NCI-H2029 (cell line): ENCODE data around the gene VSIG10L2.
"Not testable (repeated sequence)": the region's sequence is repeated elsewhere in the genome, so short reads cannot be mapped to it uniquely, and the experiment has no call there.

Source experiments
- DNase-seq: peaks from one replicate; lab custom pipeline; 2025; lab: John Stamatoyannopoulos, UW

VSIG10L2 gene

GRCh38 chr11:125945797-125946520 is at the start of gene VSIG10L2:
TSS of gene VSIG10L2 (plus strand) at chr11:125946044. CDS start at chr11:125946056, 12 bp downstream.
- no peak for DNase-seq

GRCh38 chr11:125901872-125902271 is 44.0 kb upstream of the VSIG10L2 start:
- no peak for DNase-seq

GRCh38 chr11:125902277-125902926 is 43.4 kb upstream of the VSIG10L2 start:
- no peak for DNase-seq

- DNase-seq: peak; percentile 94
Measured at GRCh38 chr11:125902927-125903710, 42.7 kb upstream of the VSIG10L2 start, which contains the start of gene PUS3. TSS of gene PUS3 (minus strand) at chr11:125903206. CDS start at chr11:125896284, 6,922 bp downstream.

- DNase-seq: no peak
Measured at GRCh38 chr11:125903711-125904659, 41.9 kb upstream of the VSIG10L2 start, which contains the start of gene DDX25. TSS of gene DDX25 (plus strand) at chr11:125904508. CDS start at chr11:125904518, 10 bp downstream.

- no peak for DNase-seq
Measured at GRCh38 chr11:125904678-125905077, 41.2 kb upstream of the VSIG10L2 start.

DNA sequence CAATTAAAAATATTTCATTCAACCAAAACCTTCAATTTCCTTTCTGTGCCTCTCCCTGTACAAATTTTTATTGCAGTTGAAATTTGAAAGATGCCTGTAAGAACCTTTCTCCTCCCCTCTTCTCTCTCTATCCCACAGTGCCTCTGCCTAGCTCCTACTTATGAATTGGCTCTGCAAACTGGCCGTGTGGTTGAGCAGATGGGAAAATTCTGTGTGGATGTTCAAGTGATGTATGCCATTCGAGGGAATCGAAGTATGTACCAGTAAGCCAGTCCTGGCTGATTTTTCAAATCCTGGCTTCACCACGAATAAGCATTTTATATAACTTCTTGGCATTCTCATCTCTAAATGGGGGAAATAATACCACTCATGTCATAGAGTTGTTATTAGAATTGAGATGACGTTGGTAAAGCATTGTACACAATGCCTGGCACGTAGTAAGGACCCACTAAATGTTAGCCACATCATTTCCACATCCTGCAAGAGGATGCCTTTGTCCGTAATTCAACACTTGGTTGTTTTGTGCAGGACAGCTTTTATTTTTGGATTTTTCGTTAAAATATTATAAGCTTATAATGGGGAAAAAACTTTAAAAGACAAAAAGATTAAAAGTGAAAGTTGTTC is 35.5 kb upstream of the VSIG10L2 start:
- DNase-seq: peak; percentile 22

- not testable (repeated sequence) for DNase-seq
Measured at GRCh38 chr11:125914601-125915000, 31.2 kb upstream of the VSIG10L2 start.

DNA sequence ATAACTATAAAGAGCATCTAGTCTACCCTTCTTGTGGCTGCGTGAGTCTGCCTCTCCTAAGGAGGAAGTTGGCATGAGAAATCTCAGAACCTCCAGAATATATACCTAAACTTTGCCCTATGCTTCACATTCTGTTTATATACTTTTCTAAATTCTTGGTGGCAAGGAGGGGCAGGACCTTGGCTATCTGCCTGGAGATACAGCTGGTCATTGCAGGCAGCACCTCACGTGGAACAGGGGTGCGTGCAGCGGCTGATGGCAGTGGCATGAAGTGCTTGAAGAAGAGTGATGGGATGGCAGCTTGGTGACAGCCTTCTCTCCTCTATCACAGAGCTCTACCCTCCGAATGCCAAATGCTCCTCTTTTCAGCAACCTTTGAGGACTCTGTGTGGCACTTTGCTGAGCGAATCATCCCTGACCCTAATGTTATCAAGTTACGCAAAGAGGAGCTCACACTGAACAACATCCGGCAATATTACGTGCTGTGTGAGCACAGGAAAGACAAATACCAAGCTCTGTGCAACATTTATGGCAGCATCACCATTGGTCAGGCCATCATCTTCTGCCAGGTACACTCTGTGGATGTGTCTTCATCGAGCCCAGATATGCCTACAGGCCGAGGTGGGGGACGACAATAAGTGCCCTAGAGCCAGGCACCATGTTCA is 29.0 kb upstream of the VSIG10L2 start:
- DNase-seq: peak; percentile 59

- no peak for DNase-seq
Measured at GRCh38 chr11:125918140-125918840, 27.6 kb upstream of the VSIG10L2 start.

DNA sequence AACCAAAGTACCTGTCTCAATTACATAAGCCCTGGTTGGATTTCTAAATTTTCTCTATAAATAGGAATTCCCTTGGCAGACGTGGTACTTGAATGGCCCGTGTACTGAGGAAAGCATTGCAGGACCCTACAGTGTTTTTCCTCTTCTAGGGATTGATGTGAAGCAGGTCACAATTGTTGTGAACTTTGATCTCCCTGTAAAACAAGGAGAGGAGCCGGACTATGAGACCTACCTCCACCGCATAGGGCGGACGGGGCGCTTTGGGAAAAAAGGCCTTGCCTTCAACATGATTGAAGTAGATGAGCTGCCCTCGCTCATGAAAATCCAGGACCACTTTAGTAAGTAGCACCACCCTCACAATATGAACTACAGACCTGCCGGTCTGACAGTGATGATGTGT is 24.8 kb upstream of the VSIG10L2 start:
- no peak for DNase-seq

DNA sequence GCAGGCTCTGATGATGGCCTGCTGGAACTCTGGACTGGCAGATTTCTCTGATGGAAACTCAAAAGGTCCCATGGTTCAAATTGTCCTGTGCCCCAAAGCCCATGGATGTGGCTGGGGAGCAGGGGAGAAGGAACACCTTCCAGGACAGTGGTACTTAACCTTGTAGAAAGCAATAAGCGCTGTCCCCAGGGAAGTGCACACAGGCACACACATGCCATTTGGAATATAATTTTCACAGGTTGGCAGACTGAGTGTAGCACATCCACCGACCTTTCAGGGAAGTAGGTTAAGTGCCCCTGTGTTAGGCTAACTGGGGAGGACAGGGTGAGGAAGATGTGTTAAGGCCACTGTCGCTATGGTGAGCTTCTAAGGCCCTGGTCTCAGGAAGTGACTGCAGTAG is 23.7 kb upstream of the VSIG10L2 start:
- no peak for DNase-seq

DNA sequence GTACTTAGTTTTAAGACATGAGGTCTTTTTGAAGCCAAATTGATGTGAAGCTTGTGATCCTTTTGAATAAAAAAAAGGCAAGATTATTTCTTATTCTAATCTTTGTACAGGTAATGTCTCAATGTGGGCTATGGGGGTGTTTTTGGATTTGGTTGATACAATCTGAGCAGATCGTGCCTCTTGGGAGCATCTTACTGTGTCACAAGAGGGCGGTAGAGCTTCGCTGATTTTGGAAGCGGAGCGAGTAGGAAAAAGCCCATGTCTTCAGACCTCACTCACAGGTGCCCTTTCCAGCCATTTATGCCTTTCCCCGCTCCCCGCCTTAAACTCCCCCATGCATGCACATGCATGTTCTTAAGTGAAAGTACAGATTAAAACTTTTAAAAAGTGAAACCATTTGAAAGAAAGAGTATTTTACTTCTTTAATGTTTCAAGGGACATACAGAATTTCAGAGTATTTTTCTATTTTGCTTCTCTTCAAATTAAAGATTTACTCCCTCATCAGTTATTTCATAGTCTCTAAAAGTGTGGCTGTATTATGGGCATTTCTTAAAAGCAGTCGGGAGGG is 22.7 kb upstream of the VSIG10L2 start:
- DNase-seq: peak; percentile 77

GRCh38 chr11:125923633-125924032 is 22.2 kb upstream of the VSIG10L2 start:
- no peak for DNase-seq

- DNase-seq: no peak
Measured at GRCh38 chr11:125924384-125925007, 21.3 kb upstream of the VSIG10L2 start.

GRCh38 chr11:125925247-125925740 is 20.6 kb upstream of the VSIG10L2 start:
- DNase-seq: no peak

GRCh38 chr11:125925804-125926203 is 20.0 kb upstream of the VSIG10L2 start:
- DNase-seq: no peak

DNA sequence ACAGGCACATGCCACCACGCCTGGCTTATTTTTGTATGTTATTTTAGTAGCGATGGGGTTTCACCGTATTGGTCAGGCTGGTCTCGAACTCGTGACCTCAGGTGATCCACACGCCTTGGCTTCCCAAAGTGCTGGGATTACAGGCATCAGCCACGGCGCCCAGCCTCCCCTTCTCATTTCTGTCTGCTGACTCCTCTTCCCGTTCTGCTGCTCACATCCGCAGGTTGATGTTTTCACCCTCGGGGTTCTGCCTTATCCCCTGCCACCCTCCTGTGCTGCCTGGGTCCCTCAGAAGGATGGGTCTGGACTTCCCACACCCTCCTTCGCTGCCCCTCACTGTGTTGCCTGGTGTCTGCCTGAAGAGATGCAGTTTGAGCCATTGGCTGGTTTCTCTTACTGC is 19.2 kb upstream of the VSIG10L2 start:
- DNase-seq: no peak
